ENCODE measurements around the gene SEMA4G. TPM values are rescaled to one million over a fixed set of nuclear protein-coding genes. Genes with fewer than 3 reads are reported as not detected.
A peak's percentile ranks its signal among the peaks of the same experiment; 100 is the strongest.

Gene SEMA4G
- total RNA-seq, 1 experiment from 2014 or later, result 4.7 TPM

DNA sequence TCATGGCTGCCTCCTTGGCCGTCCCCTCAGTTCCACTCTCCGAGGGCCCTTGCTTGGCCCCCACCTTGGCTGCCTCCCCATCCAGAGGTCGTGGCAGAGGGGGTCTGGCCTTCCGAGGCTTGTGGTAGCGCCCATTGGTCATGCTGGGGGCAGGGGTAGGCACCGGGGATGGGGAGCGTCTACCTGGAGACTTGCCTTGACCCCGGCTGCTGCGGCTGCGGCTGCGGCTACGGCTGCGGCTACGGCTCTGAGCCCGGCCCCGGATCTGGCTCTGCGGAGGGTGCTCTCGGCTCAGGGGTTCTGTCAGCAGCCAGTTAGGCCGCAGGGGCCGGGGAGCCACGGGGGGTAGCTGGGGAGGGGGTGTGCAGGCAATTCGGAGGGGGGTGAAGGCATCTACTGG lies 41.0 kb downstream of the SEMA4G start:
- no peak overlapping the region for H3K4me3 ChIP-seq (ENCODE audit: low read depth in 2 of 2, low read length in 2 of 2)
- TF ChIP-seq, protein P1, sequence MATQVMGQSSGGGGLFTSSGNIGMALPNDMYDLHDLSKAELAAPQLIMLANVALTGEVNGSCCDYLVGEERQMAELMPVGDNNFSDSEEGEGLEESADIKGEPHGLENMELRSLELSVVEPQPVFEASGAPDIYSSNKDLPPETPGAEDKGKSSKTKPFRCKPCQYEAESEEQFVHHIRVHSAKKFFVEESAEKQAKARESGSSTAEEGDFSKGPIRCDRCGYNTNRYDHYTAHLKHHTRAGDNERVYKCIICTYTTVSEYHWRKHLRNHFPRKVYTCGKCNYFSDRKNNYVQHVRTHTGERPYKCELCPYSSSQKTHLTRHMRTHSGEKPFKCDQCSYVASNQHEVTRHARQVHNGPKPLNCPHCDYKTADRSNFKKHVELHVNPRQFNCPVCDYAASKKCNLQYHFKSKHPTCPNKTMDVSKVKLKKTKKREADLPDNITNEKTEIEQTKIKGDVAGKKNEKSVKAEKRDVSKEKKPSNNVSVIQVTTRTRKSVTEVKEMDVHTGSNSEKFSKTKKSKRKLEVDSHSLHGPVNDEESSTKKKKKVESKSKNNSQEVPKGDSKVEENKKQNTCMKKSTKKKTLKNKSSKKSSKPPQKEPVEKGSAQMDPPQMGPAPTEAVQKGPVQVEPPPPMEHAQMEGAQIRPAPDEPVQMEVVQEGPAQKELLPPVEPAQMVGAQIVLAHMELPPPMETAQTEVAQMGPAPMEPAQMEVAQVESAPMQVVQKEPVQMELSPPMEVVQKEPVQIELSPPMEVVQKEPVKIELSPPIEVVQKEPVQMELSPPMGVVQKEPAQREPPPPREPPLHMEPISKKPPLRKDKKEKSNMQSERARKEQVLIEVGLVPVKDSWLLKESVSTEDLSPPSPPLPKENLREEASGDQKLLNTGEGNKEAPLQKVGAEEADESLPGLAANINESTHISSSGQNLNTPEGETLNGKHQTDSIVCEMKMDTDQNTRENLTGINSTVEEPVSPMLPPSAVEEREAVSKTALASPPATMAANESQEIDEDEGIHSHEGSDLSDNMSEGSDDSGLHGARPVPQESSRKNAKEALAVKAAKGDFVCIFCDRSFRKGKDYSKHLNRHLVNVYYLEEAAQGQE (IDR thresholded peaks at IDR 0.05; ENCODE audit: insufficient read depth in 1 of 2, low read depth in 2 of 2, low read length in 1 of 2), result no peak
- TF ChIP-seq POLR2AphosphoS5 (IDR thresholded peaks at IDR 0.05; ENCODE audit: low read depth, low read length) (no peak), TCF7L2 (IDR thresholded peaks at IDR 0.05; ENCODE audit: low read depth, low read length) (no peak), SIN3A (IDR thresholded peaks at IDR 0.05; ENCODE audit: borderline replicate concordance, insufficient read depth, low read depth, low read length) (no peak)
- TF ChIP-seq, protein P2, sequence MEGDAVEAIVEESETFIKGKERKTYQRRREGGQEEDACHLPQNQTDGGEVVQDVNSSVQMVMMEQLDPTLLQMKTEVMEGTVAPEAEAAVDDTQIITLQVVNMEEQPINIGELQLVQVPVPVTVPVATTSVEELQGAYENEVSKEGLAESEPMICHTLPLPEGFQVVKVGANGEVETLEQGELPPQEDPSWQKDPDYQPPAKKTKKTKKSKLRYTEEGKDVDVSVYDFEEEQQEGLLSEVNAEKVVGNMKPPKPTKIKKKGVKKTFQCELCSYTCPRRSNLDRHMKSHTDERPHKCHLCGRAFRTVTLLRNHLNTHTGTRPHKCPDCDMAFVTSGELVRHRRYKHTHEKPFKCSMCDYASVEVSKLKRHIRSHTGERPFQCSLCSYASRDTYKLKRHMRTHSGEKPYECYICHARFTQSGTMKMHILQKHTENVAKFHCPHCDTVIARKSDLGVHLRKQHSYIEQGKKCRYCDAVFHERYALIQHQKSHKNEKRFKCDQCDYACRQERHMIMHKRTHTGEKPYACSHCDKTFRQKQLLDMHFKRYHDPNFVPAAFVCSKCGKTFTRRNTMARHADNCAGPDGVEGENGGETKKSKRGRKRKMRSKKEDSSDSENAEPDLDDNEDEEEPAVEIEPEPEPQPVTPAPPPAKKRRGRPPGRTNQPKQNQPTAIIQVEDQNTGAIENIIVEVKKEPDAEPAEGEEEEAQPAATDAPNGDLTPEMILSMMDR (IDR thresholded peaks at IDR 0.05), result no peak
- H3K36me3 ChIP-seq (ENCODE audit: control insufficient read depth, insufficient read depth, low read length), result no peaks in the 10 kb centered on the region
- no peaks in the 10 kb centered on the region for H3K9me3 ChIP-seq (ENCODE audit: control insufficient read depth, insufficient read depth, low read depth, low read length)
- H3K27ac ChIP-seq (ENCODE audit: low read length), result no peak overlapping the region
- ATAC-seq (no peak), DNase-seq (ENCODE audit: low read depth, low spot score) (no peak)
- H3K27me3 ChIP-seq (ENCODE audit: control insufficient read depth, insufficient read depth, low read length), result no peaks in the 10 kb centered on the region
- ChIA-PET POLR2A (no interaction called here), CTCF (interaction anchor here (0.6 to 1.5 kb wide), 3 partner anchors 8 to 883 kb away, joined by 3 to 4 read pairs (median 3); no protein-coding TSS in a partner anchor)
- intact Hi-C loops (cut with micrococcal nuclease; ENCODE audit: unreplicated experiment) (no loop called here), in situ Hi-C loops (cut with HindIII; ENCODE audit: low pct_unique_long_range_greater_than_20kb, low sequenced_read_pairs) (no loop called here)
- H3K4me1 ChIP-seq (ENCODE audit: control insufficient read depth, insufficient read depth, low read length), result peaks cover 23% of the 10 kb centered on the region
- no TSS peak for BruUV-seq (replicated peaks)

DNA sequence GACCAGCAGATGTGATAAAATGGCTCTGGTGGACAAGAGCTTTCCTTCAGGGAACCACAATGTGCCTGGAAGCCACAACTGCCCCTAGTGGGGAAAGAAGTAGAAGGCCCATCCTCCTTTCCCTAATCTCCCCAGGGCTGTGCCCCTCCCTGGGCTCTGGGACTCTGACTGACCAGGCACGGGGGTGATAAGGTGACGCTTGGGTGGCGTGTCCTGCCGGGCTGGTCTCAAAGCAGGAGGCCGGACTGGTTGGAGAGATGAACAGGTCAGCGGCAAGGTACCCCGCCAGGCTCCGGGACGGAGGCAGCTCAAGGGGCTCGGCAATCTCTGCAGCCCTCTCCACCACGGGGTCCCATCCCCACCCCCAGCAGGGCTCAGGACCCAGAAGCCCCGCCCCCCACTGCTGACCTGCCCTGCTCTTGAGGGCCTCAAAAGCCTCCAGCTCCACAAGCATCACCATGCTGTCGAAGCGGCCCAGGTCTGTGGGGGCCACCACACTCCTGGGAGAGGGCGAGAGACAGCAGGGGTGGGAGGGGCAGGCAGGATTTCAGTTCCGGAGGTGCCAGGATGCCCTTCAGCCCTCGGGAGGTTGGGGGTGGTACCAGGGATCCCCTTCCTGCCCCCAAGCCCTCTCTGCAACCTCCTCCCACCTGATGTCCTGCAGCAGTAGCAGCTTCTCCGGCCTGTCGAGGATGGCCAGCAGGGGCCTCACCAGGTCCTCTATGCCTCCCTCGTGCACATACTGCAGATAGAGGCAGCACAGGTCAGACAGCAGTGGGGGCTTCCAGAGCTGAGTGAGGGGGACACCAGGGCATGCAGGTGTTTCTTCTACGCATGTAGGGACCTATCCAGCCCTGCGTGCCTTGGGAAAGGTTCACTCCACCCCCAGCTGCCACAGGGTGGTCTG lies 42.5 kb downstream of the SEMA4G start:
- H3K27me3 ChIP-seq (ENCODE audit: control insufficient read depth, insufficient read depth, low read length), result no peaks in the 10 kb centered on the region
- no peak overlapping the region for H3K4me3 ChIP-seq (ENCODE audit: low read depth in 2 of 2, low read length in 2 of 2)
- H3K4me1 ChIP-seq (ENCODE audit: control insufficient read depth, insufficient read depth, low read length), result peaks cover 23% of the 10 kb centered on the region
- H3K36me3 ChIP-seq (ENCODE audit: control insufficient read depth, insufficient read depth, low read length), result no peaks in the 10 kb centered on the region
- CTCF ChIA-PET, result interaction anchor here (0.6 to 1.6 kb wide), 8 partner anchors 9 to 43 kb away, joined by 3 to 7 read pairs (median 4); partner anchors contain the start of genes LZTS2 and SEMA4G
- intact Hi-C loops (cut with micrococcal nuclease; ENCODE audit: unreplicated experiment), result no loop called here
- BruUV-seq (replicated peaks), result no TSS peak
- DNase-seq (ENCODE audit: low read depth, low spot score) (no peak), ATAC-seq (peak; percentile 53)
- in situ Hi-C loops (cut with HindIII; ENCODE audit: low pct_unique_long_range_greater_than_20kb, low sequenced_read_pairs), result no loop called here
- TF ChIP-seq TCF7L2 (IDR thresholded peaks at IDR 0.05; ENCODE audit: low read depth, low read length), result no peak
- TF ChIP-seq, protein P2 (IDR thresholded peaks at IDR 0.05), result peak; percentile 75
- no peak for TF ChIP-seq POLR2AphosphoS5 (IDR thresholded peaks at IDR 0.05; ENCODE audit: low read depth, low read length)
- H3K9me3 ChIP-seq (ENCODE audit: control insufficient read depth, insufficient read depth, low read depth, low read length), result no peaks in the 10 kb centered on the region
- POLR2A ChIA-PET, result no interaction called here
- no peak overlapping the region for H3K27ac ChIP-seq (ENCODE audit: low read length)
